Bone marrow (tissue), 2 donors: ENCODE results near the gene CARMIL1.
A peak's percentile ranks its signal among the peaks of the same experiment; 100 is the strongest.

ENCODE experiments used
- DNase-seq, 2 donors: peaks; one replicate each; lab custom pipeline; 2025; lab: John Stamatoyannopoulos, UW

Gene CARMIL1

DNA sequence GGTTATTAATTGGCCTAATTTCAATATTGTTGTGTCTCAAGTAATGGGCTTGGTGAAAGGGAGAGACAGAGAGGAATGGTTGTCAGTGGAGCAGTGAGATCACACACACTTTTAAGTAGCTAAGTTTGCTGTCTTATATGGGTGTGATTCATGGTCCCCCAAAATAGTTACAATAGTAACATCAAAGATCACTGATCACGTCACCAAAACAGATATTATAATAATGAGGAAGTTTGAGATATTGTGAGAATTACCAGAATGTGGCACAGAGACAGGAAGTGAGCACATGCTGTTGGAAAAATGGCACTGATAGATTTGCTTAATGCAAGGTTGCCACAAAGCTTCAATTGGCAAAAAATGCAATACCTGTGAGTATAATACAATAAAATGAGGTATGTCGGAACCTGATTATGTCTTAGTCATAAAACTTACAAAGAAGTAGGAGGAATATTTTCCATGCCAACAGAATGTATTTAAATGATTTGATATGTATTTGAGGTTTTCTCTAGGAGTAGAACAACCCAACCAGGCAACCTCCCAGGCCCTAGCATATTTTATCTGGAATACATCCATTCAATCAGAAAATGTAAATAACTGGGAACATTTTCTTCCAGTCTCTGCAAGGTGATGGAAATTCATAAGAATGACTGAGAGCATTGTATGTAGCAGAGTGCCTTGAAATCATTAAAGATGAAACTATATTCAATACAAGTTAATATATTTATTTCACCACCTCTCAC, 167.8 kb downstream of the CARMIL1 start:
- DNase-seq: no peak

GRCh38 chr6:25447570-25447929, 168.4 kb downstream of the CARMIL1 start:
- no peak for DNase-seq

DNA sequence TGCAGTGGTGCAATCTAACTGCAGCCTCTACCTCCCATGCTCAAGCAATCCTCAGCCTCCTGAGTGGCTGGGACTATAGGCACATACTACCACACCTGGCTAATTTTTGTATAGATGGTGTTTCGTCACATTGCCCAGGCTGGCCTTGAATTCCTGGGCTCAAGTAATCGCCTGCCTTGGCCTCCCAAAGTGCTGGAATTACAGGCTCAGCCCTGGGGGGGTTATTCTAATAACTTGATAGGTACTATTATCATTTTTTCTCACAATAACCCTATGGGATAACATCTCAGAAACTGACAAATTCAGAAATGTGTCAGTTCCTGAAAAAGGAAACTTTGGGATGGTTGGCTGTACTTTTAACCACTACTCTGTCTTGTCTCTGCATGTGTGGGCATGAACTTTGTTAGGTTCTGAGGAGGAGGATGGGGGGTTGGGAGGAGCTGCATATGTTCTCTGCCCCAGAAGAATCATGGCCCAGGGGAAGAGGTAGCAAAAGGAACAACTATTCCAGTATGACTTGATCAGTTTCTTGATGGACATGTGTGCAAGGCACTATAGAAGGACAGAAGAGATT, 169.9 kb downstream of the CARMIL1 start:
- DNase-seq: no peak

- DNase-seq: no peak
Measured at GRCh38 chr6:25449774-25450173, 170.6 kb downstream of the CARMIL1 start.

DNA sequence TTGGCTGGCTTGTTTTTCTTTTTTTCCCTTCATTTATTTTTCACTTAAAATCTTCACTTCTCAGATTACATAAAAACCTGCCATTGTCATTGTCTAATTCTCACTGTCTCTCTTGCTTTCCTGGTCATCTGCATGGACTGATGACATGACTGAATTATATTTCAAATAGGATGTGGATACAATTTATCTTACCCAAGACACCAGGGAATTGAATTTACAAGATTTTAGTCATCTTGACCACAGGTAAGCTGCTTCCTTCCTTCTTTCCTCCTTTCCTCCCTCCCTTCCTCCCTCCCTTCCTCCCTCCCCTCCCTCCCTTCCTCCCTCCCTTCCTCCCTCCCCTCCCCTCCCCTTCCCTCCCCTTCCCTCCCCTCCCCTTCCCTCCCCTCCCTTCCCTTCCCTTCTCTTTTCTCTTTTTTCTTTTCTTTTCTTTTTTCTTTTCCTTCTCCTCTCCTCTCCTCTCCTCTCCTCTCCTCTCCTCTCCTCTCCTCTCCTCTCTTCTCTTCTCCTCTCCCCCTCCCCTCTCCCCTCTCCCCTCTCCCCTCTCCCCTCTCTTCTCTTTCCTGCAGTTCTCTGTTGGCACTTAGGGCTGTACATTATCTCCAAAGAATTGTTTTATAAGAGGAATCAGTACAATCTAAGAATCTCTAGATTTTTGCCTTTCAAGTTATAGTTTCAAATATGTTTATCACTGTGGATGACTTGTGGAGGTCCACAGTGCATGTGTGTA, 171.5 kb downstream of the CARMIL1 start:
- no peak for DNase-seq

DNA sequence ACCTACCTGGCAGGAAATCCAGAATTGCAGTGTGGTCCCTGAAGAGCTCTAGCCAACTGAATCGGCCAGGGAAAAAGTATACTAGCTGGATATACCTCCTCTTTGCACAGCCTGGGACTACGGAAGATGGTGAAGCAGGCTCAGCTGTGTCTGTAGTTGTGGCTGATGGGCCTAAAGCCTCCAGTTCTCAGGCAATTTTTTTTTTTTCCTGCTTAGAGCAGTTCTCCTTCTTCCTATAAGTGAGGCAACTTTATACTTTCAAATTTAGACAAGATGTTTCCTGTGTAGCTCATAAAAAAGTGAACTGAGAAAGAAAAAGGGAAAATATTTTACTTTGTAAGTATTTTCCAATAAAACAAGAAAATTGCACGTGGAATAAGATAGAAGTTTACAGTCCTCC, 172.9 kb downstream of the CARMIL1 start:
- peak in 1 of 2 donors; percentile 40 for DNase-seq

DNA sequence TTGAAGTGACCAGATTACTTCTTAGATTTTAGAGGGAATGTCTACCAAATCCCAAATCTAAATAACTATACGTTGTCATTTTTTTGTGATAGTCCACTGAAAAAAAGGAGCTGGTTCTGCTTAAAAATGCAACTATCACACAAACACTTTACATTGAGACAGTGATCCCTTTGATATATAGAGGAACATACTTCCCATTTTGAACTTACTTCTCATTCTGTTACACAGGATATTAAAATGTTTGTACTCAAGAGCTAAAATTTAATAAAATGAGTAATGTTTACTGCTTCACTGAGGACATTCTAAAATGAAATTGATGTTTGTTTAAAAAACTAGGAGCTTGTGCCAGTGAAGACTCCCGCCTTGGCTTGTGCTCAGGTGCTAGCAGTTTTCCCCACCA, 174.1 kb downstream of the CARMIL1 start:
- DNase-seq: no peak

DNA sequence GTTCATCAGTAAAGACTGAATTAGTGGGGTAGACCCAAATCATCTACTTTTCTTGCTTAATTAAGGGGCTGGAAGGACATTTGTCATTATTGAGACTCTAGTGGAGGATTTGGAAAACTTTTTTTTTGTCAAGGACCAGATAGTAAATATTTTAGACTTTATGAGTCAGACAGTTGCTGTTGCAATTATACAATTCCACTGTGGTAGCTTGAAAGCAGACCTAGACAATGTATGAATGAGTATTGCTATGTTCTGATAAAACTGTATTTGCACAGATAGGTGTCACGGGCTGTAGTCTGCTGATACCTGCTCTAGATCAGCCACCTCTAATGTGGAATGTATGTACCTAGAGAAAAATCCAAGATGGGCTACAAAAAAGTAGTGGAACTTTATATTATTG, 175.0 kb downstream of the CARMIL1 start:
- no peak for DNase-seq

DNA sequence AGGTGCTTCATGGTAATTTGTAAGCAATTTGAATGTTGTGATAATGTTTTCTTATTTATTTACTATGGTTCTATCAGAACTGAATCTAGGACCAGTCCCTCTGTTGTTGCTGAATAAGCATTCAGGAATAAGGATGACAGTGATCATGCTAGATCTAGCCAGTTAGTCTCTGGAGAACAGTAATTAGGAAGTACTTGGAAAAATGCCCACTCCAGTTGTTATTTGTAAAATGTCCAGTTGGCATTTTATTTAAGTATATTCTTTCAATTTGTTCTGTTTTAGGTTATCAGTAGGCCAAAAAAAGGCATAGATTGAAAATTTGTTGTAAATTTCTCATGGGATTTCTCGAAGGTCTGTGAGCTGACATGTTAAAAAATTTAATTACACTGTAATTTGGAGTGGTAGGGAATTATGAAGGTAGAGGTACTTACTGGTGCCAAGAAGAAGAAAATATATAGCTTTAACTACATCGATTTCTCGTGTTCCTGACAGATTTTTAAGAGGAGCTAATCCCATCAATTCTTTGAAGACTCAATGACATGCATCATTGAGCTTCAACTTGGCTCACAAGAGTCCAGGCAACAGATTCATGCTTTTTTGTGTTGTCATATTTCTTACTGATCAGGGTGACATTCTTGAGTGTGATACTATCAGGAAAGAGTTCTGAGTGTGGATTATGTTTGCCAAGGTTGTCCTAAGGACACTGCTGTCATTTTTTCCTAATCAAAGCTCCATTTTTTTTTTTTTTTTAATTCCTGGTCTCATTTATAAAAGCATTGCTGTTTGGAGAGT, 177.3 kb downstream of the CARMIL1 start:
- DNase-seq: no peak

DNA sequence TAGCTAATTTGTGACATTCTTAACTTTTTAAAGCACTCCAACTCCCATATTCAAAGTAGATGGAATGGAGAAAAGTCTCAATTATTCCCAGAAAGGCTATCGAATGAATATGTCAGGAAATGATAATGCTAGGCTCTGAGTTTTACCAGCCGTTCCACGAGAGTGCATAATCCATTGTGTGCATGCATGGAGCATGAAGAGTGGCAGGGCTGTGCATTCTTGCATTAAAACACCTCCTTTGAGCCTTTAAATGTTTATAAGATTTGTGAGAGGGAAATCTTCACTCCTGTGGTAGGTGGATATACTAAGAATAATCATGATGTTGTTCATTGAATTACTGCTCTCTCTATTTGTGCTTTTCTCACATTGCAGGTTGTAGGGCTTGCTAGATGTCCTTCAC, 178.3 kb downstream of the CARMIL1 start:
- no peak for DNase-seq

DNA sequence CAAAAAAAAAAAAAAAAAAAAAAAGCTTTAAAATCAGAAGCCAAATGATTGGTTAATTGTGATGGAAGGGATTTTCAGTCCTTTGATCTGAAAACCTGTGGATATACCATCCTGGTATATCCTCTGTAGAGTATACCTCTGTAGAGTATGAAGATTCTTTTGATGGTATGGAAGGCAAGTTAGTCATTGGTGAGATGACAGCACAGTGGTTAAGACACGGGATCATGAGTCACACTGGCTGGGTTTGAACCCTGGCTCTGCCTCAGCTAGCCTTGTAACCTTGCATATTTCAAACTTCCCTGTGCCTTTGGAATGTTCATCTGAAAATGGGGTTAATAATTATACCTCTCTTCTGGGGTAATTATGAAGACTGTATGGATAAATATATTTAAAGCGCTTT, 179.3 kb downstream of the CARMIL1 start:
- no peak for DNase-seq

DNA sequence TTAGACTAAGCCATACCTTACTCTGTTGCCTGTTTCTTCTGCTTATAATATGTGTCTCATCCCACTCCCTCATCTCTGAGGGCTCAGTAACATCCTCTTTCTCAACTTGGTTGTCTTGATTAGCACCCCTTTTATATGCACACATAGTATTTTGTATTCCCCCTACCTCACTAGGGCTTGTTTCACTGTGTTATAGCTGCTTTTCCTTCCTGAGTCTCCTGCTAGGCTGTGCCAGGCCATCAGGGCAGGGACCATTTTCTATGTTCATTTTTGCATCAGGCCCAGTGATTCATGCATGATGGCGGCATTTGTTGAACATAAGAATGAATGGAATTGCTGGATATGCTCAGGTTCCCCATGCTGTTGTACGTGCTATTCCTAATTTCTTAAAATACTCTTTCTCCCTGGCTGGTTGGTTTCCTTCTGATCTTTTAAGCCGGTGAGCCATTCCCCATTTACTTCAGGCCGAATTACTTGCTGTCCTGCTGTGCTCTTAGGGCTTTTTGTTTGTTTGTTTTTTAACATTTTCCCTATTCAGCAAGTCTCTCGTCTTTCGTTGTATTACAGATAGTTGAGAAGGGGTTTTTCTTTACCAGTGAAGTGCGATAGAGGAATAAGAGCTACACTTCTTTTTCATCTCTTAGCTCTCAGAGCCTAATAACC, 183.2 kb downstream of the CARMIL1 start:
- DNase-seq: no peak

GRCh38 chr6:25463441-25463840, 184.3 kb downstream of the CARMIL1 start:
- no peak for DNase-seq

DNA sequence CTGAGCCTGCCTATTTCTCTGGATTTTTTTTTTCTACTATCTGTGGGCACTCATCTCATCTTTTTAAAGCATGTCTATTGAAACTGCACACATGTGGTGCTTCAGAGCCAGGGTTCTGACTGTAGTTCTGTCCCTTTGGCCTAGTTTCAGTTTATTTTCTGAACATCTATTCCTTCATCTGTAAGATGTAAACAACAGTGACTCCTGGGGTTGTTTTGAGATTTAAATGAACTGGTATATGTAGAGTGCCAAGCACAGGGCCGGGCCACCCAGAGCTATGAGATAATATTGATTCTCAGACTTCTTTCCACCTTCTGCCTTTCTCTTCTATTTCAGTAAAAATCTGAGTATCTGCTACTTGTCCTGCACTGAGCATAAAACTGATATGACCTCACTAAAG, 185.1 kb downstream of the CARMIL1 start:
- no peak for DNase-seq

DNA sequence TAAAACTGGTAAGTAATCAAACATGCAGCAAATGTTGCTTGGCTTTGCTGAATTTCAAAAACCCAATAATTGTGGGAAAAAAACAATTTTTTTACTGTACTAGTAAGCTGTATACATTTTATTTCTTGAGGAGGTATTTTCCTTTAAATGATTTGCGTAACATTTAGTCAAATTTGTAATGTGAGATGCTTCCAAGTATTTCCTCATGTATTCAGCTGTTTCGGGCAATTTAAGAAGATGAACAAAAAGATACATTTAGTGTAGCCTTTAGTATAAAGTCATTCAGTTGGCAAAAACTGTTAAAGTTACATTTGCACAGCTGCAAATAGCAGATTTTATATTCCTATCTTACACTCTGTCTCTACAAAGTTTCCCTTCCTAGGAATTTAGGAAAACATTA, 186.8 kb downstream of the CARMIL1 start:
- no peak for DNase-seq

GRCh38 chr6:25468881-25469280, 189.7 kb downstream of the CARMIL1 start:
- no peak for DNase-seq

DNA sequence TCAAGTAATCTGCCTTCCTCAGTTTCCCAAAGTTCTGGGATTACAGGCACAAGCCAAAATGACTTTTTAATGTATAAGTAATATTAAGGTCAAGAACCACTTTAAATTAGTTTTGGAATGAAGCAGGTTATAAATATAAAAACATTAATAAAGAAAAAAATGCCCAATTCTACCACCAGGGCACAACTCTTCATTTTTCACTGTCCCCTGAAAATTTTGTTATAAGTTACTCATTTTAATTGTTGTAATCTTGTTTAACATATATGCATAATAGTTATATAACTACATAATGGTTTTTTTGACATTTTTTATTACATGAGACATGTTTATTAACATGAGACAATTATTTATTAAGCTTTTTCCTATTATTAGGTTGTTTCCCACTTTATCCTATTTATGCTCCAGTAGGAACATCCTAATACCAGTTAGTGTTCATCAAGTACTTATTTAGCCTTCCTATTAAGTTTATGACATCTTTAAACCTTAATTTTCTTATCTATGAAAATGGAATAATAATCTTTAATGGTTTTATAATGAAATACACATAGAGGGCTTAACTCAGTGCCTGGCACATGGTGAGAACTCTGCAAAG, 190.7 kb downstream of the CARMIL1 start:
- DNase-seq: no peak

- DNase-seq: no peak
Measured at GRCh38 chr6:25472306-25472705, 193.1 kb downstream of the CARMIL1 start.

DNA sequence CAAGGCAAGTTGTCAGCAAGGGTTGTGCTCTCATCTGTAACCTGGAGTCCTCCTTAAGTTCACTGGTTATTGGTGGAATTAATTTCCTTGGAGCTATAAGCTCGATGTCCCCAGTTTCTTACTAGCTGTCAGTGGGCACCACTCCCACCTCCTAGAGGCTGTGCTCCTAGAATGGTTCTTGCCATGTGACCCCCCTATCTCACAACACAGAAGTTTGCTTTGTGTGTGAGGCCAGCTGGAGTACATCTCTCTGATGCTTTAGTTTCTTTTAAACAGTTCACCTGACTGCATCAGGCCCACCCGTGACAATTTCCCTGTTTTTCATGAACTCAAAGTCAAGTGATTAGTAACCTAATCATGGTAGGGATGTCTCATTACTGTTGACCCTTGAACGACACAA, 193.7 kb downstream of the CARMIL1 start:
- DNase-seq: no peak

DNA sequence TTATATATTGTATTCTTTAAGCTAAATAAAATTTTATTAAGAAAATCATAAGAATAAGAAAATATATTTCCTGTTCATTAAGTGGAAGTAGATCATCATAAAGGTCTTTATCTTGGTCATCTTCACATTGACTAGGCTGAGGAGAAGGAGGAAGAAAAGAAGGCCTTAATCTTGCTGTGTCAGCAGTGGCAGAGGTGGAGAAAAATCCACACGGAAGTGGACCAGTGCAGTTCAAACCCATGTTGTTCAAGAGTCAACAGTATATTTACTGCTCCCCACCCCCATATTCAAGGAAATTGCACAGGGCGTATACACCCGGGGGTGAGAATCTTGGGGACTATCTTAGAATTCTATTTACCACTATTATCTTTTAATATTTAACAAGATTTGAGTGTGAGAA, 194.3 kb downstream of the CARMIL1 start:
- DNase-seq: no peak

DNA sequence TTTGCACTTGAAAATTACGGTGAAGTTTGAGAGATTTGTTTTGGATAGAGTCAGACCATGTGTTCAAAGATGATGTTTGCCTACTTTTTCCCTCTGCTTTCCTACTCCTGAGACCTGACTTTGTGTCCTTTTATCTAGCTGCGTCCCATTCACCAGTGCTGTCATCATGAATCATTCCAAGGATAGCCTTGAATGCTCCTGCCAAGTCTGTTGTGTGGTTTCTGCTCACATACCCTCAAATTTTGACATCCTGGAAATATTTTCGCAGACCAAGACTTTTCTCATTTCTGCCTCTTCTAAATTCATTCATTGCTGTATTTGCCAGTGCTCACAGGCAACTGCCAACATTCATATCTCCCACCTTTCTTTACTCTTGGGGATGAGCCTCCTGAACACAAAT, 197.0 kb downstream of the CARMIL1 start:
- DNase-seq: no peak
